Measurements from ENCODE around the gene NSUN3. TPM values are rescaled to one million over a fixed set of nuclear protein-coding genes. Genes with fewer than 3 reads are reported as not detected.

Gene NSUN3
- total RNA-seq, 4 donors from 2014 or later, result 6.6 to 16.0 (median 9.0) TPM

DNA sequence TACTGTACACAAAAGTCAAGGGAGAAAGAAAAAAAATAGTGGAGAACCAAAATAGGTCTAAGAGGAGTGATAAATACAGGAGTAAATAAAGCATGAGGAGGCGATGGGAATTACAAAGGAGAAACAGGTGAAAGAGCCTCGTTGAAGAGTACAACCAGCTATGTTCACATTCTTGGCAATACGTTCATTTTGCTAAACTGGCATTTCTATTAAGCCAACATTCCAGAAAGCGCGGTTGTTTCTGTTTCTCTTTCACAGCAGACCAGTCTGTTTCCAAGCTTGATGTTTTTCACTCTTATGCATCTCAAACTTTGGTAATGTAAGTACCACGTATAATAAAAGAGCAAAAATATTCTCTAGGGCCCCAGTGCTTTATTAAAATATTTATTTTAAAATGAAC, 74.5 kb downstream of the NSUN3 start:
- TF ChIP-seq EP300 (IDR thresholded peaks at IDR 0.05), result no peak
- TF ChIP-seq, protein P1, sequence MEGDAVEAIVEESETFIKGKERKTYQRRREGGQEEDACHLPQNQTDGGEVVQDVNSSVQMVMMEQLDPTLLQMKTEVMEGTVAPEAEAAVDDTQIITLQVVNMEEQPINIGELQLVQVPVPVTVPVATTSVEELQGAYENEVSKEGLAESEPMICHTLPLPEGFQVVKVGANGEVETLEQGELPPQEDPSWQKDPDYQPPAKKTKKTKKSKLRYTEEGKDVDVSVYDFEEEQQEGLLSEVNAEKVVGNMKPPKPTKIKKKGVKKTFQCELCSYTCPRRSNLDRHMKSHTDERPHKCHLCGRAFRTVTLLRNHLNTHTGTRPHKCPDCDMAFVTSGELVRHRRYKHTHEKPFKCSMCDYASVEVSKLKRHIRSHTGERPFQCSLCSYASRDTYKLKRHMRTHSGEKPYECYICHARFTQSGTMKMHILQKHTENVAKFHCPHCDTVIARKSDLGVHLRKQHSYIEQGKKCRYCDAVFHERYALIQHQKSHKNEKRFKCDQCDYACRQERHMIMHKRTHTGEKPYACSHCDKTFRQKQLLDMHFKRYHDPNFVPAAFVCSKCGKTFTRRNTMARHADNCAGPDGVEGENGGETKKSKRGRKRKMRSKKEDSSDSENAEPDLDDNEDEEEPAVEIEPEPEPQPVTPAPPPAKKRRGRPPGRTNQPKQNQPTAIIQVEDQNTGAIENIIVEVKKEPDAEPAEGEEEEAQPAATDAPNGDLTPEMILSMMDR (IDR thresholded peaks at IDR 0.05), result no peak
- no peak for TF ChIP-seq POLR2A (IDR thresholded peaks at IDR 0.05)
- Histone ChIP-seq H3K4me1 (no peaks in the 10 kb centered on the region), H3K9me3 (no peaks in the 10 kb centered on the region), H3K27ac (no peak overlapping the region), H3K4me3 (no peak overlapping the region), H3K36me3 (no peaks in the 10 kb centered on the region), H3K27me3 (no peaks in the 10 kb centered on the region)
- no peak for DNase-seq (ENCODE audit: low spot score in 2 of 2)
- 29 to 36% methylated on average over 6 of the region's 6 CpGs for WGBS, 2 donors

DNA sequence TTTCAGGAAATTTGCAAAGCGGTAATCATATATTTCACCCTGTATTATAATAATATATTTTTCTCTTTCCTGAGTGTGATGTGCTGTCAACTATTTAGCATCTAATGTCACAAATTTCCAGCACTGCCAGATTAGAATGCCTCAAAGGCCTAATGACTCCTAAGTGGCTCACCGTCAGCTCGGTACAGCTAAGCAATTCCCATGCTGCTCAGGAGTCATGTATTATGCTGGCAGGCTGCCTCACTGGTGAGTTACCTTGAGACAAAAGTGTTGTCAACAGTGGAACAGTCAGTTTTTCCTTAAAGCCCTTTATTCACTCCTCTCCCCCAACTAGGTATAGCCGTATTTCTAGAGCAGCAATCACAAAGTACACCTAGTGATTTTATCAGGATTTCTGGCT, 83.6 kb downstream of the NSUN3 start:
- Histone ChIP-seq H3K36me3 (no peaks in the 10 kb centered on the region), H3K9me3 (no peaks in the 10 kb centered on the region), H3K27ac (no peak overlapping the region), H3K27me3 (no peaks in the 10 kb centered on the region), H3K4me1 (no peaks in the 10 kb centered on the region), H3K4me3 (no peak overlapping the region)
- DNase-seq (ENCODE audit: low spot score in 2 of 2), result no peak
- 81 to 86% methylated on average over 4 of the region's 4 CpGs for WGBS, 2 donors
- TF ChIP-seq POLR2A (IDR thresholded peaks at IDR 0.05), result no peak
- TF ChIP-seq EP300 (IDR thresholded peaks at IDR 0.05), result no peak
- TF ChIP-seq, protein P1 (IDR thresholded peaks at IDR 0.05), result no peak

DNA sequence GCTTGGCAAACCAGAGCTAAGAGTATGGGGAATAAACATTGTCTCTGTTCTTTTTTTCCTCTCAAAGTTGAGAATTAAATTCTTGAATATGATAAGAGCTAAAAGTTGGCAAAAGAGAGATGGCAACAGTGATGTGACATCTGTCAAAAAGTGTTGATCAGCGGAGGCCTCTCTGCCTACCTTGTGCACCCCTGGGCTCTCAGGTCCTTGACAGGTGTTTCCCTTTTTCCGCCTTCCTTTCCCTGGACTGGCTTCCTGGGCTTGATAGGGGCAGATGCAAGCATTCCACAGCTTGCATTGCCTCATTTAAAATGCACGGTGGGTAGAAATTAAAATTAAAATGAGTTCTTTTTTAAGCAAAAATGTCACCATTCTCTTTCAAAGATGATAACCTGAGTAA, 84.2 kb downstream of the NSUN3 start:
- Histone ChIP-seq H3K4me1 (no peaks in the 10 kb centered on the region), H3K27me3 (no peaks in the 10 kb centered on the region), H3K27ac (no peak overlapping the region), H3K9me3 (no peaks in the 10 kb centered on the region), H3K4me3 (no peak overlapping the region), H3K36me3 (no peaks in the 10 kb centered on the region)
- no peak for DNase-seq (ENCODE audit: low spot score in 2 of 2)
- WGBS, 2 donors, result 81 to 83% methylated on average over 3 of the region's 3 CpGs
- no peak for TF ChIP-seq POLR2A (IDR thresholded peaks at IDR 0.05)
- TF ChIP-seq, protein P1 (IDR thresholded peaks at IDR 0.05), result no peak
- TF ChIP-seq EP300 (IDR thresholded peaks at IDR 0.05), result no peak

DNA sequence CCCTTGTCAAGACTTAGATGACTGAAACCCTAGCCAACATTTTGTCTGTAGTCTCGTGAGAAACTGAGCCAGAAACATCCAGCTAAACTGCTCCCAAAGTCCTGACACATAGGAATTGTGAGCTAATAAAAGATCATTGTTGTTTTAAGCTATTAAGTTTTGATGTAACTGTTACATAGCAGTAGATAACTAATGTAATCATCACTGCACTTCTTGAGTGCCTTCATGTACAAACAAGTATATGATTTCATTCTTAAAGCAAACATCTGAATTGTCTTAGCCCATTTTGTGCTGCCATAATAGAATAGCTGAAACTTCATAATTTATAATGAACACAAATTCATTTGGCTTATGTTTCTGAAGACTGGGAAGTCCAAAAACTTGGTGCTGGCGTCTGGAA, 87.3 kb downstream of the NSUN3 start:
- 50 to 52% methylated on average over 2 of the region's 2 CpGs for WGBS, 2 donors
- DNase-seq (ENCODE audit: low spot score in 2 of 2), result no peak
- H3K4me1 ChIP-seq, result no peaks in the 10 kb centered on the region
- TF ChIP-seq, protein P1 (IDR thresholded peaks at IDR 0.05), result no peak
- TF ChIP-seq EP300 (IDR thresholded peaks at IDR 0.05) (no peak), POLR2A (IDR thresholded peaks at IDR 0.05) (no peak)
- no peaks in the 10 kb centered on the region for H3K36me3 ChIP-seq
- H3K27me3 ChIP-seq, result no peaks in the 10 kb centered on the region
- H3K9me3 ChIP-seq, result no peaks in the 10 kb centered on the region
- H3K27ac ChIP-seq, result no peak overlapping the region
- no peak overlapping the region for H3K4me3 ChIP-seq

DNA sequence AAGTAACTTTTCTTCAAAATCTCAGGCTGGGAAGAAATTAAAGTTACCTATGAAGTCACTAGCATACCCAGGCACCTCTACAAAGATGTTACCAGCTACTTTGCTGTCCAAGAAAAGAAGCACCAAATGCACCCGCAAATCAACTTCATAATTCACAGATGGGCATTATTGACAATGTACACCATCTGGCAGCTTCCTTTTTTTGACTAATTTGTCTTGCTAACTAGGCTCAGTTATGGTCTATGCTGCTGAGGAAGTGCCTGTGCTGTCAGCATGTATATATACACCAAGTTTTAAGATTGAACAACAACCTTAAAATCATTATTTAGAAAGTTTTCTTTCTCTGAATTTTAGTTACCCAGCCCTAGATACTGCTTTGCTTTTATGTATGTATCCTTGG, 93.8 kb downstream of the NSUN3 start:
- Histone ChIP-seq H3K27ac (no peak overlapping the region), H3K36me3 (no peaks in the 10 kb centered on the region), H3K4me3 (no peak overlapping the region), H3K27me3 (no peaks in the 10 kb centered on the region), H3K4me1 (peaks cover 0 to 7% (median 0%) of the 10 kb centered on the region in 4 donors), H3K9me3 (no peaks in the 10 kb centered on the region)
- DNase-seq (ENCODE audit: low spot score in 2 of 2), result no peak
- WGBS, 2 donors, result 92% methylated on average over 1 of the region's 1 CpG
- TF ChIP-seq EP300 (IDR thresholded peaks at IDR 0.05), result no peak
- TF ChIP-seq POLR2A (IDR thresholded peaks at IDR 0.05), result no peak
- TF ChIP-seq, protein P1 (IDR thresholded peaks at IDR 0.05), result no peak
